ENCODE measurements around the gene SATL1.
A peak's percentile ranks its signal among the peaks of the same experiment; 100 is the strongest.
"Not testable (repeated sequence)": the region's sequence is repeated elsewhere in the genome, so short reads cannot be mapped to it uniquely, and the experiment has no call there.

SATL1 gene, protein sequence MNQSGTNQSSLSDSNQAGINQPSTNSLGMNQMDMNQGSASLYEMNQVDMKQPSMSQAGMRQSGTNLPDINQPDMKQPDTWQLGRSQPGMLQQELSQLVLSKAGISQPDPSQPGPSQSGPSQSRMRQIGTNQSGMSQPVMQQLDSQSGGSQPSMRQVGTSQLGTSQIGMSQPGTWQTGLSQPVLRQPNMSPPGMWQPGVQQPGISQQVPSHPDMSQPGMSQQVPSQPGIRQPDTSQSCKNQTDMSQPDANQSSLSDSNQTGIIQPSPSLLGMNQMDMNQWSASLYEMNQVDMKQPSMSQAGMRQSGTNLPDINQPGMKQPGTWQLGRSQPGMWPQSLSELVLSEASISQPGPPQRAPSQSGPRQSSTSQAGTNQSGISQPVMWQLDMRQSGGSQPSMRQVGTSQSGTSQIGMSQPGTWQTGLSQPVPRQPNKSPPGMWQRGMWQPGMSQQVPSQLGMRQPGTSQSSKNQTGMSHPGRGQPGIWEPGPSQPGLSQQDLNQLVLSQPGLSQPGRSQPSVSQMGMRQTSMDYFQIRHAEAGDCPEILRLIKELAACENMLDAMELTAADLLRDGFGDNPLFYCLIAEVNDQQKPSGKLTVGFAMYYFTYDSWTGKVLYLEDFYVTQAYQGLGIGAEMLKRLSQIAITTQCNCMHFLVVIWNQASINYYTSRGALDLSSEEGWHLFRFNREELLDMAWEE

DNA sequence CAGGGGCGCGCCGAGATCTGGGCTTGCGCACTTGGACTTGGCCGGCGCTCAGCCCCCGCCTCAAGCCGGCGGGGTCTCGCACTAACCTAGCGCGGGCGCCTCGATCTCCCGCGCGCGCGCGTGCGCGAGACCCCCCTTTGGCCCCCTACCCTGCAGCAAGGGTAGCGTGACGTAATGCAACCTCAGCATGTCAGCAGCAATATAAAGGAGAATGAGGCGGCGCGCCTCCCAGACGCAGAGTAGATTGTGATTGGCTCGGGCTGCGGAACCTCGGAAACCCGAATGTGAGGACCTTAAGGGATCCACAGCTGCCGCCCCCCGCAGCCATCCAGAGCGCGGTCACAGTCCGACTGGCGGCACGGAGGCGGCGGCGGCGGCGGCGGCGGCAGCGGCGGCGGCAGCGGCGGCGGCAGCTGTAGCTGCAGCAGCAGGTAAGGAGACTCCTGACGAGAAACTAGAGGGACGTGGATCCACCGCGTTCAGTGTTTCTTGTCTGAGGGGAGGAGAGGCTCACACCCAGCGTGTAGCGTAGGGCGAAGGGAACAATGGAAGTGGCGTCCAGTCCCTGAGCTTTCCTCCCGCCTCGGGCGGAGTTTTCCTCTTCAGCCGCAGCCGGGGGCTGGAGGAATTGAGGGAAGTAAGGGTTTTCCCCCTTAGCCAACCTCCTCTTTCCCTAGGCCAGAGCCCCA, at the start of gene SATL1, which contains the start of gene ZNF711:
Gene SATL1, minus strand, starts transcription at position 19 of the 689 bp plus-strand sequence. CDS start 134,811 bp downstream, outside the sequence.
Gene ZNF711, plus strand, starts transcription at position 231 of the 689 bp plus-strand sequence. CDS start 3,582 bp downstream, outside the sequence.
- DNase-seq (ENCODE audit: low spot score): peak; percentile 28

DNA sequence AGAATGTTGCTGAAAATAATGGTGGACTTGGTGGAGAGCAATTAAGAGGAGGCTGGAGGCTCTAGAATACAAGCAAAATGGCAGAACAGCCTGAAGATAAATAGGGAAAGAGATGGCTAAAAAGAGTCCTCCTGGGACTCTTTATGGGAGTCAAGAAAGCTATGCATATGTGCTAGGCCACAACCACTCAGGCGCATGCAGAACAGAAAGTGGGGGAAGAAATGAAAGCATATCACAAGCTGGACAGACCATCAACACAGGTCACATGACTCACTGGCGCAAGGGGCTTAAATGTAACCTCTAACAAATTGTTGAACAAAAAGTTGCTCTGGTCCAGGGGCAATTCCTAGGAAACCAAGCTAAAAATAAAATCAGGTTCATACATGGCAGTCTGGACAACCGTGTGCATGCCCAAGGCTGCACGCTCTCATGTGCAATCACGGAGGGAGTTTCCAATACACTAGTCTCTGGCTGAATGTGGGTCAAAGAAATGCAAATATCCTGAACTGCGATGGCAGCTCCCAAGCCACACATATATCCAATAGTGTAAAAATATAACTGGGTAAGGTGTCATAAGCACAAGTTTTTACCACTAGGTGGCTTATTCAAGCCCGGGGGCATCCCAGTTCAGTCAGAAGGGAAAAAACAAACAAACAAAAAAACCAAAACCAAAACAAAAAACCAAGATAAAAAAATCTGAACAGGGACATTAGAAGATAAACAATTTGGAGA, 45.6 kb upstream of the SATL1 start:
- no peak for DNase-seq (ENCODE audit: low spot score)

DNA sequence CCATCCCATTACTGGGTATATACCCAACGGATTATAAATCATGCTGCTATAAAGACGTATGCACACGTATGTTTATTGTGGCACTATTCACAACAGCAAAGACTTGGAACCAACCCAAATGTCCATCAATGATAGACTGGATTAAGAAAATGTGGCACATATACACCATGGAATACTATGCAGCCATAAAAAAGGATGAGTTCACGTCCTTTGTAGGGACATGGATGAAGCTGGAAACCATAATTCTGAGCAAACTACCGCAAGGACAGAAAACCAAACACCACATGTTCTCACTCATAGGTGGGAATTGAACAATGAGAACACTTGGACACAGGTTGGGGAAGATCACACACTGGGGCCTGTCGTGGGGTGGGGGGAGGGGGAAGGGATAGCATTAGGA, 41.7 kb upstream of the SATL1 start:
- DNase-seq (ENCODE audit: low spot score): not testable (repeated sequence)

DNA sequence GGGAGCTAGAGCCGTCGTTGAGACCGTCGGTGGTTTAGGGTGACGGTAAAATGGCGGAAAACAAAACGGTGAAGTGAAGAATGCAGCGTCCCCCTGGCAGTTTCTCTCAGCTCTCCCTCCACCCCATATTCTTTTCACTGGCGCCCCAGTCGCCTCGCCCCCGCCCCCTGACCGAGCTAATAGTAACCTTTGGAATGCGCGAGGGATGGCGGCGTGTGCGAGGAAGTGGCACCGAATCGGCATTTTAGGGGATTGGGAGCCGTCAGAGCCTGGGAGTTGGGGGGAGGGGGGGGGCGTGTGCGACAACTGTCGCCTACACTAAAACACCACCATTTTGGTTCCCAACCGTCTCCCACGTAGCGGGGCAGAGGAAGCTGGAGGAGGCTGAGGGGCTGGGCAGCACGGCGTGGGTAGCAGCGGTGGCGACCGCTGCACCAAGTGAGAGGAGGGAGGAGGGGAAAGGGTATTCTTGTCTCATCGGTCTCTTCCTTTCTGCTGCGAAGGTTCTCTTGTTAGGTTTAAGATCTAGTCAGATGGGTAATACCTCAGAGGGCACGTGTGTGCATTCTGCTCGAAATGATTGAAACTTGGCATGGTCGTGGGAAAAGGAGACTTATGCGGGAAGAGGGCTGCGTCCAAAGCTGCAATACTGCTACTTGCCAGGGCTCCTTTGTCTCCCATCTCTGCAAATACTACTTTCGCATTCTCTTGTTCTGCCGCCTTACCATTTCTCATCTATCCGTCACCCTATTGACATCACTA, 1.1 kb upstream of the SATL1 start:
- peak; percentile 11 for DNase-seq (ENCODE audit: low spot score)

DNA sequence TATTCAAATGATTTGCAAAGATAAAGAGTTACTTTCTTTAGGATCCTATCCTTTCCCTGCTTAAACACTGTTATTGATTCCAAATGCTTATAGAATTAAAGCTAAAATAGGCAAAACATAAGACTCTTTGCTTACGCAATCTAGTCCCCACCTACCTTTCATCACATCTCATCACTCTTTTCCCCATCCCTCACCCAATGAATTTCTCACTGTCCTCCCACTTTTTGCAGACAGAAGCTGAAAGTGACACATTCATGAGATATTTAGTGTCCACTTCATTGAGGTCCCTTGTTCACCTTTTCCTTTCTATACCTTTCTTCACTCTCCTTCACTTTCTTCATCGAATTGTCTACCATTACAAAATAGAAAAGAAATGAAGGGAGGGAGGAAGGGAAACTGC, 424 bp downstream of the SATL1 start:
- DNase-seq (ENCODE audit: low spot score): no peak

DNA sequence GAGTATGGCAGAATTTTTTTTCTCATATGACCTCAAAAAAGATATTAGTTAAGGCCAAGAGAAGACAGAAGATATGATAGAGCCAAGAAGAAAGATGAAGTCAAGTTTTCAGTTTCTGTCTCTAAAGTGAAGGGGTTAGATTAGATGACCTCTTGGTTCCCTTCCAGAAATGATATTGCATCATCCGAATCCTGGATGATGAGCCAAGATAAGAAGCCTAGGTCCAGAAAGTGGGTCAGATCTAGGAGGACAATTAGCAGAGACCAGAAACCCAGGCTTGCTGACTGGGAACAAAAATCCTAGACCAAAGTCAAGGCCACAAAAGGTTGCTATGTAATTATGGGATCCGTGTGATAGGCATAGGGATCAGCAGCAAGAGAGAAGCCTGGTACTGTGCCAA, 20.2 kb downstream of the SATL1 start:
- no peak for DNase-seq (ENCODE audit: low spot score)

DNA sequence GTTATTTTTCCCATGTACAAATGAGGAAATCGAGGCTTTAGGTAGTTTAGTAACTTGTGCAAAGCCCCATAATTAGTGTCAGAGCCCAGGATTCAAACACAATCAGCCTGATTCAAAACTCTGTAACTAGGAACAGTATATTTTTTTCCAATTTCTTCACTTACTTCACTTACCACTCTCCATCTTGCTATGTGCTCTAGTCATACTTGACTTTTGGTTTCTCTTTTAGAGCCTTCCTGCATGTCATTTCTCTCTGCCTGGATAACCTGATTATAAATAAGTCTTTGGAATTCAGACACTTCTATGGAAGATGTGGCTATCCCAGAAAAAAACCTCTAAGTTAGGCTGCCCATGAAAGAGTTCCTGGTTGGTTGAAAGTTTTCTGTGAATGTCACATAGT, 22.2 kb downstream of the SATL1 start:
- no peak for DNase-seq (ENCODE audit: low spot score)

DNA sequence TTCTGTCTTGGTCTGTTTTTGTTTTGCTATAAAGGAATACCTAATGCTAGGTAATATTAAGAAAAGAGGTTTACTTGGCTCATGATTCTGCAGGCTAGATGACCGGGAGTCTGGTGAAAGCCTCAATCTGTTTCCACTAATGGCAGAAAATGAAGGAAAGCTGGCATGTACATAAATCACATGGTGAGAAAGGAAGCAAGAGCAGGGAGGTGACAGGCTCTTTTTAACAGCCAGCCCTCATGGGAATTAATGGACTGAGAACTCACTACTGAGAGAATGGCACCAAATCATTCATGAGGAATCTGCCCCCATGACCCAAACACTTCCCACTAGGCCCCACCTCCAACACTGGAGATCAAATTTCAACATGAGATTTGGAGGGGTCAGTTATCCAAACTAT, 27.6 kb downstream of the SATL1 start:
- DNase-seq (ENCODE audit: low spot score): no peak

DNA sequence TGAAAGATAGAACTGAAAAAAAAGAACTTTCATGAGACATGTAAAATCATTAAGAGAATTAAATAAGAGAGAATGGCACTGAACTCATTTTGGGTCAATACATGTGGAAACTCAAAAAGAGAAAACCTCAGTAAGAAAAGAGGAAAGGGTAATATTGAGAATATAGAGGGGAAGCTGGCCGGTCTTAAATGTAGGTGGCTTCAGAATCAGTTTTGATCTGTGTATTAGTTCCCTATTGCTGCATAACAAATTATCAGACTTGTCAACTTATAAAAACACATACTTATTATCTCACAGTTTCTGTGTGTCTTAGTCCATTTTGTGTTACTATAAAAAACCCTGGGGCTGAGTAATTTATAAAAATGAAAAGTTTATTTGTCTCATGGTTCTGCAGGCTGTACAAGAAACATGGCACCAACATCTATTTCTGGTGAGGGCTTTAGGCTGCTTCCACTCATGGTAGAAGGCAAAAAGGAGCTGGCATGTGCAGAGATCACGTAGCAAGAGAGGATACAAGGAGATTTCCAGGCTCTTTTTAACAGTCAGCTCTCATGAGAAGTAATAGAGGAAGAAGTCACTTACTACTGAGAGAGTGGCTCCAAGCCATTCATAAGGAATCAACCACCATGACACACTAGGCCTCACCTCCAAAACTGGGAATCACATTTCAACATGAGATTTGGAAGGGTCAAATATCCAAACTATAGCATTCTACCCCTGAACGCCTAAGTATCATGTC, 29.6 kb downstream of the SATL1 start:
- no peak for DNase-seq (ENCODE audit: low spot score)

DNA sequence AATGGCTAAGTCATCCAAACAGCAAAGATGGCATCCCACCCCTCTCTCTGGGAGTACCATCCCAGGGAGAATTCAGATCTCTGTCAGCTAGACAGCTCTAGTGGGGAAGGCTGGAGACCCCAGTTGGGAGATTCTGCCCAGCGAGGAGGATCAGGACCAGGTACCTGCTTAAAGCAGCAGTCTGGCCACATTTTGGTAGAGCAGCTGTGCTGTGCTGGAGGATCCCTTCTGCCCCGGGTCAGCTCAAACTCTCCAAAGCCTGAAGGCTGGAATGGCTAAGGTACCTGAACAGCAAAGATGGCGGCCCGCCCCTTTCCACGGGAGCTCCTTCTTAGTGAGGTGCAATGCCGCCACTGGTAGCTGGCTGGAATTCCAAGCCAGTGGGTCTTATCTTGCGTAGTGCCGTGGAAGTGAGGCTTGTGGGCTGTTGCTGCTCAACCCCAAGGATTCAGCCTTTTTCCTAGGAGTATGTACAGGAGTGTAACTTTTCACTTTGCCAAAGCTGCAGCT, 40.1 kb downstream of the SATL1 start:
- DNase-seq (ENCODE audit: low spot score): no peak

DNA sequence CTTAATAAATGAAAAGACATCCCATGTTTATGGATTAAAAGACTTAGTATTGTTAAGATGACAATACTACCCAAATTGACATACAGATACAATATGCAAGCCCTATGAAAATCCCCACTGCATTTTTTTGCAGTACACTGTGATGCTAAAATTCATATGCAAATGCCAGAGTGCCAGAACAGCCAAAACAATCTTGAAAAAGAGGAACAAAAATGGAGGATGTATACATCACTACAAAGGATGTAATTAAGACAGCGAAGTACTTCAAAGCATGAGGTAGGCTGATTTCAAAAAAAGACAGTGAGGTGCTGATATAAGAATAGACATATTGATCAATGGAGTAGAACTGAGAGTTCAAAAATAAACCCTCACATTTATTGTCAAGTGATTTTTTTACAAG, 47.3 kb downstream of the SATL1 start:
- DNase-seq (ENCODE audit: low spot score): no peak

DNA sequence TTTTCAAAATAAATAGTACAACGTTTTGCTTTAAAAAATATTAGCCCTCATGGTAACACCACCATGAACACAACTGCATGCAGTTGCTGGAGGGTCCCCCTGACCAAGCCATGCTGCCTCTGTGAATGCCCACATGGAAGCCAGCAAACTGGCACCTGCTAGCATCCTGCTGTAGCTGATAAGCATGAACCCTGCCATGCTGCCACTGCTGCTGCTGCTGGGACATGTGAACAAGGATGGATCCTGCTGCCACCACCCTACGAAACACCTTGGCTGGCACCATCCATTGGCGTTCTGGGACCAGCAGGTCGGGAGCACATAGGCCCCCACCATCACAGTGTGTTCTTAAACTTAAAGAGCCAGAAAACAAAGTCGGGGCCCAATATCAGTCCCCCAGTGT, 83.9 kb downstream of the SATL1 start:
- DNase-seq (ENCODE audit: low spot score): no peak

DNA sequence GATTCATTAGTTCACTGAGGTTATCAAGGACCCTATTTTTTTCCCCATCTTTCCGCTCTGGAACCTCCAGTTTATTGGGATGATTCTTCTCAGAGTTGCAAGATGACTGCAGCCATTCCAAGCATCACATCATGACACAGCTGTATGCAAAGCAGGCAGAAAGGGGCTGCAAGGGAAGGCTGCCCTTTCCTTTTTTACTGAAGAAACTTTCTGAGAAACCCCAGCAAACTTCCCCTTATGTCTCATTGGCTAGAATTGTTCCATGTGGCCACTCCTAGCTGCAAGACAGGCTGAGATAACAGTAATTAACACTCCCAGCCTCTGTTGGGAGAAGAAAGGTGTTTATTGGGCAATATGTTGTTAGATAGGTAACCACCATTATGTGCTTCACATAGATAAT, 102.6 kb downstream of the SATL1 start:
- no peak for DNase-seq (ENCODE audit: low spot score)

DNA sequence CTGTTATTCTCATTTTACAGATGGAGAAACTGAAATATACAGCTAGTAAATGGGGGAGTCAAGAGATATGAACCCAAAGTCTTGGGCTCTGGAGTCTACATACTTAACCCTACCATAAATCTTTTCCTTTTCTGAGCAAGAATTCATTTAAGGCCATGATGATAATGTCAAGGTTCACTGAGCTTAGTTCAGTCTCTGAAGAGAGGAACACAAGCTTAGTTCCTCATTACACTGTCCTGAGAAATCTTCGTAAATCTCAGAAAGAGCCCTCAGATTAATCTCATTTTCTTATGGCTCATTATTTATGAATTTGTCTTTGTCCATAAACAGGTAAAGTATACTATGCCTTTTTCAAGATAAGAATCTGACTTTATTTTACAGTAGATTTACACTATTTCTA, 104.2 kb downstream of the SATL1 start:
- DNase-seq (ENCODE audit: low spot score): no peak

DNA sequence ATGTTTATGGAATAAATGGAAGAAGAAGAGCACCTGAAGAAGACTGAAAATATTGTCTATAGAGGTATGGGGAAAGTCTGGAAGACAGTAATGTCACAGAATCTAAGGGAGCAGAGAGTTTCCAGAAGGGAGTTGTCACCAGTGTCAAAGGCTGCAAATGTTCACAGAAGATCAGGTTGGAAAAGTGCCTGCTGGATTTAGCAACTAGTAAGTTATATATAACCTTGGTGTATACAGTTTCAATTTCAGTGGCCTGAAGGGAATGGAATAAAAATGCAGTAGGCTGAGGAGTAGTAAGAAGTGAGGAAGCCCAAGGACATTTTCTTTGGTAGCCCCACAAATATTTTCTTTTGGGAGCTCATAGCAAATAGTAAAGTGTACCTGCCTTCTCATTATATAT, 107.2 kb downstream of the SATL1 start:
- no peak for DNase-seq (ENCODE audit: low spot score)

DNA sequence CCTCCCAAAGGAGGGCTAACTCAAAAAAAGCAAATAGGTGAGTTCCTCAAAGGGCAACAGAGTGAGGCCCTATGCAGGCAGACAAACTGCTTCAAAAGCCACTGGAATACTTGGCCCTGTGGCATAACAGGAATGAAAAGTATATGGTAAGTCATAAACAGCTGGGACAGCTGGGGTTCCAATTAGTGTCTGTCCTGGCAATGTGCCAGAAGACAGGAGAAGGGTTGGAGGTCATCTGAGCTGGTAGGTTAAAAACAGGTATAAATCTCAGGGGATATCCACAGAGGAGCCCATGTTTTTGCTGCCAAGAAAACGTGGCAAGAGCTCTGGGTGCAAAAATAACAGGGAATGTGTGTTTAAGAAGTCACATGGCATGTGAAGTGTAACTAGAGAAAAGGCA, 128.3 kb downstream of the SATL1 start:
- no peak for DNase-seq (ENCODE audit: low spot score)

DNA sequence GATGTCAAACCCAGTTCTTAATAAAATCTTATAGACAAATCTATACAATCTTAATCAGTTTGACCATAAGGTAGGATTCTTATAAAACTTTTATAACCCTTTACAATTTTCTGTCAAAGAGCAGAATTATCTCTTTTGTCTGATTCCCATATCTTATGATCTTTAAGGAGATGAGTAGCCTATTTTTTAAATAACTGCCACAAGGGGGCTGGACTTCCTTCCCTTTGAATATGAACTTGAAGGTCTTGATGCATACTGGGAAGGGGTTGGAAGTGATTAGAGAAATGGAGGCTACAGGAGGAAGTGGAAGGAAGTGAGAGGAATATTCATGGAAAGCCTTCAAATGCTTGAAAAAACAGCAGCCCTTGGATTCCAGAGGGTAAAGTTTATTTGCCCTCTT, 128.8 kb downstream of the SATL1 start:
- DNase-seq (ENCODE audit: low spot score): no peak

DNA sequence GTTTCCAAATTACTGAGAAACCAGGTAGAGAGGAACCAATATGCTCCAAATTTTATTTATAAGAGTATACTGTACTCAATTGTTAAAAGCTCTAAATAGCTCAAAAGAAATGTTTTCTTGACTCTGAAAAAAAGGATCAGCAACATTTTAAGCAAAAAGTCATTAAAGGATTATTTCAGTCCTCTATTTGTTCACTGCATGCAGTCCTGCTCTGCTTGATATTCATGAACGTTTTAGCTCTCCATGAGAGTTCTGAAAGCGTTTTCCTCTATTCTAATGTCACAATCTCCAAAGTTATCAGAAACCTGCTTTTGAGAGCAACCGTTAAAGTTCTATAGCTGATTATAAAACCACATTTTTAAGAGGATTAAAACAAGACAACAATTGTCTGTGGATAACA, 129.4 kb downstream of the SATL1 start:
- DNase-seq (ENCODE audit: low spot score): no peak

DNA sequence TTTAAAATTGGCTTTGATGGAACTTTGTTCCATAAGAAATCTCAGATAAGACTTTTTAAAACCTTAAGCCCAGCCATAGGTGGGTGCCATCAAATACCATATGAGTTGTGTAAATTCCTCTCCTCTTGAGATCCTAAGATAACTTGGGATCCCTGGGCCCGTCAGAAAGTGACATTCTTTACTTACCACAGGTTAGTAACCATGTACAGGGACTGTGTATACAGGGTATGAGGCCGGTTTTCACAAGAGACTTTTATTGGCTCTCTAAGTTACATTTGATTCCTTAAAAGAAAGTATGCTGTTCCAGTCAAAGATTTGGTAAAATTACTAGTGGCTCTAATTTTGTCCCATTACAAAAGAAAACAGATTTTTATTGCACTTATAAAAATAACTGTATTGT, 129.8 kb downstream of the SATL1 start:
- DNase-seq (ENCODE audit: low spot score): no peak

DNA sequence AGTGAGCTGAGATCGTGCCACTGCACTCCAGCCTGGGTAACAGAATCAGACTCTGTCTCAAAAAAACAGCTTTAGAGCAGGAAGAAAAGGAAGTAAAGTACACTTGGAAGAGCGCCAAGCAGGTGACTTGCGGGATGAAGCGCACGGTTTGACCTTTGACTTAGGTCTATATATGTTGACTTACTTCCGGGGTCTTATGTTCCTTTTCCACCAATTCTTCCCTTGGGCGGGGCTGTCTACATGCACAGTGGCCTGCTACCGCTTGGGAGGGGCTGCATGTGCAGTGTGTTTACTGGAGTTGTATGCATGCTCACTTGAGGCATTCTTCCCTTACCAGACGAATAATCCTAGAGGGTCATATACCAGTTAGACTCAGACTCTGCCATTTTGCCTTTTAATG, 131.3 kb downstream of the SATL1 start:
- no peak for DNase-seq (ENCODE audit: low spot score)

Measured in AG08396 (cell line).